Peyer's patch (tissue), 4 donors: ENCODE results near the gene HPD. TPM values are rescaled to one million over a fixed set of nuclear protein-coding genes. Genes with fewer than 3 reads are reported as not detected.
A peak's percentile ranks its signal among the peaks of the same experiment; 100 is the strongest.

Experiments
- DNase-seq, 3 donors: peaks; one replicate each; pipeline ENCODE4 v3.0.0-alpha.2; 2017 to 2019
- H3K27ac ChIP-seq, 4 donors: fragments of 200-600 bp; sonication (generic); one replicate each; pipeline ENCODE4 v1.5.1; 2016 to 2019
- H3K27me3 ChIP-seq, 2 donors: fragments of 200-600 bp; sonication (generic); one replicate each; pipeline ENCODE4 v1.5.1; 2019
- H3K36me3 ChIP-seq, 3 donors: fragments of 200-600 bp; sonication (generic); one replicate each; pipeline ENCODE4 v1.5.1; 2016 to 2019
- H3K4me1 ChIP-seq, 4 donors: fragments of 200-600 bp; sonication (generic); one replicate each; pipeline ENCODE4 v1.5.1; 2016 to 2019
- H3K4me3 ChIP-seq, 4 donors: fragments of 200-600 bp; sonication (generic); 1 replicate in 3 of 4; 2 replicates in 1 of 4; pipeline ENCODE4 v1.5.1; 2016 to 2019; ENCODE audit warnings: mild to moderate bottlenecking in 1 of 4
- H3K9me3 ChIP-seq, 4 donors: fragments of 200-600 bp; sonication (generic); one replicate each; pipeline ENCODE4 v1.5.1; 2016 to 2019; ENCODE audit warnings: mild to moderate bottlenecking in 1 of 4
- POLR2A ChIP-seq, 2 donors: fragments of 450-650 bp; IDR thresholded peaks; one replicate each; pipeline ENCODE4 v1.5.1; 2017; ENCODE audit warnings: antibody characterized with exemption in 2 of 2, mild to moderate bottlenecking in 2 of 2, moderate library complexity in 2 of 2
- total RNA-seq, 4 donors: library from RNA; depleted of rRNA; stranded (reverse); fragments of >200 nt; gene quantifications; one replicate each; pipeline ENCODE4 v1.1.0, GENCODE V29; 2016
- TF ChIP-seq, protein P1 (sequence below), 6 experiments: fragments of 450-650 bp in 4 of 6; fragments of 200-600 bp in 2 of 6; sonication (generic) in 1 of 6; IDR thresholded peaks; one replicate each; pipeline ENCODE4 v1.5.1; 2017 to 2019; ENCODE audit warnings: antibody characterized with exemption in 6 of 6, mild to moderate bottlenecking in 3 of 6, moderate library complexity in 1 of 6

The HPD gene
- total RNA-seq, 4 donors from 2014 or later, result not detected

- H3K36me3 ChIP-seq, result peaks cover 0 to 29% (median 0%) of the 10 kb centered on the region in 3 donors
- peak in 2 of 3 donors; percentile 49 to 58 for DNase-seq
- H3K4me3 ChIP-seq, result peak overlapping the region; percentile 82 to 93 (median 88)
- peak overlapping the region; percentile 100 for H3K27ac ChIP-seq
- H3K9me3 ChIP-seq, result no peaks in the 10 kb centered on the region
- H3K27me3 ChIP-seq, result no peaks in the 10 kb centered on the region
- TF ChIP-seq, protein P1, sequence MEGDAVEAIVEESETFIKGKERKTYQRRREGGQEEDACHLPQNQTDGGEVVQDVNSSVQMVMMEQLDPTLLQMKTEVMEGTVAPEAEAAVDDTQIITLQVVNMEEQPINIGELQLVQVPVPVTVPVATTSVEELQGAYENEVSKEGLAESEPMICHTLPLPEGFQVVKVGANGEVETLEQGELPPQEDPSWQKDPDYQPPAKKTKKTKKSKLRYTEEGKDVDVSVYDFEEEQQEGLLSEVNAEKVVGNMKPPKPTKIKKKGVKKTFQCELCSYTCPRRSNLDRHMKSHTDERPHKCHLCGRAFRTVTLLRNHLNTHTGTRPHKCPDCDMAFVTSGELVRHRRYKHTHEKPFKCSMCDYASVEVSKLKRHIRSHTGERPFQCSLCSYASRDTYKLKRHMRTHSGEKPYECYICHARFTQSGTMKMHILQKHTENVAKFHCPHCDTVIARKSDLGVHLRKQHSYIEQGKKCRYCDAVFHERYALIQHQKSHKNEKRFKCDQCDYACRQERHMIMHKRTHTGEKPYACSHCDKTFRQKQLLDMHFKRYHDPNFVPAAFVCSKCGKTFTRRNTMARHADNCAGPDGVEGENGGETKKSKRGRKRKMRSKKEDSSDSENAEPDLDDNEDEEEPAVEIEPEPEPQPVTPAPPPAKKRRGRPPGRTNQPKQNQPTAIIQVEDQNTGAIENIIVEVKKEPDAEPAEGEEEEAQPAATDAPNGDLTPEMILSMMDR (IDR thresholded peaks at IDR 0.05), result no peak
- TF ChIP-seq POLR2A (IDR thresholded peaks at IDR 0.05), result no peak
- peaks cover 0 to 27% (median 18%) of the 10 kb centered on the region in 4 donors for H3K4me1 ChIP-seq
These were observed 53.3 kb downstream of the HPD start for GRCh38 chr12:121805171-121806008.

GRCh38 chr12:121804417-121805111, 54.1 kb downstream of the HPD start:
- Histone ChIP-seq H3K9me3 (no peaks in the 10 kb centered on the region), H3K4me1 (peaks cover 0 to 24% (median 17%) of the 10 kb centered on the region in 4 donors), H3K27me3 (no peaks in the 10 kb centered on the region), H3K4me3 (peak overlapping the region; percentile 82 to 93 (median 88)), H3K36me3 (peaks cover 0 to 21% (median 0%) of the 10 kb centered on the region in 3 donors), H3K27ac (peak overlapping the region; percentile 100)
- peak; percentile 72 to 82 (median 73) for DNase-seq
- TF ChIP-seq, protein P1 (IDR thresholded peaks at IDR 0.05), result peak in 1 of 6 experiments; percentile 11
- TF ChIP-seq POLR2A (IDR thresholded peaks at IDR 0.05), result peak in 1 of 2 donors; percentile 14

DNA sequence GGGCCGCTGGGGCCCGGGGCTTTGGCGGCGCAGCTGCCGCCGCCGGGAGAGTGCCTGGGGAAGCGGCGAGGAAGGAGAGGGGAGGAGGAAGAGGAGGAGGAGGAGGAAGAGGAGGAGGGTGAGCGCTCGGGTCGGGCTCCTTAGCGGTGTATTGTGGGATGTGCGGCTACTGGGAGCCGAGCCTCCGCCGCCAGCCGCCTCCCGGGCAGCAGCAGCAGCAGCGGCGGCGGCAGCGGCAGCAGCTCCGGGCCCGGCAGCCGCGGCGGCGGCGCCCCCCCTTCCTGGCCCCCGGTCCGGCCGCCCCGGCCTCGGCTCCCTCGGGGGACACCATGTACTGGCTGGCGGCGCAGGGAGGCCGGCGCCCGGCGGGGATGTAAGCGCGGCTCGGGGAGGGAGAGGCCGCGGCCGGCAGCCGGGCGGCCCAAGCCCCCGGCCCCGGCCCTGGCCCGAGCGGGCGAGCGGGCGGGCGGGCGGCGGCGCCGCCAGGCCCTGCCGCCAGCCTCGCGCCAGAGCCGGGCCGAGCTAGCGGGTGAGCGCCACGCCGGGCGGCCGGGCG, 54.7 kb downstream of the HPD start, which contains the start of gene SETD1B:
Gene SETD1B, plus strand, starts transcription at position 149 of the 556 bp plus-strand sequence. CDS start 729 bp downstream, outside the sequence.
- Histone ChIP-seq H3K4me3 (peak within 1 kb of the TSS; percentile 82 to 93 (median 88)), H3K36me3 (peaks cover 0 to 15% (median 0%) of the 10 kb centered on the region in 3 donors), H3K4me1 (peaks cover 0 to 27% (median 20%) of the 10 kb centered on the region in 4 donors), H3K27me3 (no peaks in the 10 kb centered on the region), H3K9me3 (no peaks in the 10 kb centered on the region), H3K27ac (peak within 1 kb of the TSS; percentile 100)
- DNase-seq, result peak in 2 of 3 donors; percentile 74 to 81
- TF ChIP-seq, protein P1 (IDR thresholded peaks at IDR 0.05), result no peak
- peak in 1 of 2 donors; percentile 50 for TF ChIP-seq POLR2A (IDR thresholded peaks at IDR 0.05)

DNA sequence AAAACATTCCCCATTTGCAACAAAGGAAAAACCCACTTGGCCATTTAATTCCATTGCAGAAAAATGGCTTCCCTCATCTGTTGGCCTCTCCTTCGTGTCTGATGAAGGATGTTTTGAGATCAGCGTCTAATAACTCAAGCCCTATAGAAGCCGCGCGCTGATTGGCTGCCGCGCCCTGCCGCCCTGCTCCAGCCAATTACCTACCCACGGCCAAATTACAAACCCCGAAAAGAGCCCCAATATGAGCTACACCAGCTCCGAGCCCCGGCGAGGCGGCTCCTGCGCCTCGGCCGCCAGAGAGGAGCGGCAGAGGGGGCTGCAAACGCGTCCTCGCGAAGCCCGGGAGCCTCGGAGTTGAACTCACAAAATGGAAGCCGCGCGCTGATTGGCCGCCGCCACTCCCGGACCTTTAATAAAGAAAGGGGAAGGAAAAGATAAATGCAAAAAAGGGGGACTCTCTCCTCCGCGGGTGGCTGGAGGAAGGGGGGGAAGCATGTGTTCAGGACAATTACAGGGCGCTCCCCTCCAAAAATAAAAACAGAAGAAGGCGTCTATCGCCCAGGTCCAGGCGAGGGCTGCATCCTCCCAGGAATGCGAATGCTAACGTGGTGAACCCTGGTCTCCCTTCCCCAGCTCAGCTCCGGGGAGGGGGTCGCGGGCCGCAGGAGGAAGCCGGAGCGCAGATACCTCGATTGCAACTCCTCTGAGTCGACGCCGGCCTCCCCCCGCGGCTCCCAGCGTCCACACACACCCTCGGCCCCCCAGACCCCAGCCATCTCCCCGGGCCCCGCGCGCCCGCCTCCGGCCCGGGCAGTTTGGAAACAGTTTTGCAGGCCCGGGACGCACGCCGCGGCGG, 55.6 kb downstream of the HPD start:
- H3K4me3 ChIP-seq, result peak overlapping the region; percentile 82 to 93 (median 88)
- peak overlapping the region; percentile 100 for H3K27ac ChIP-seq
- TF ChIP-seq POLR2A (IDR thresholded peaks at IDR 0.05), result peak; percentile 98 to 99
- TF ChIP-seq, protein P1 (IDR thresholded peaks at IDR 0.05), result no peak
- H3K9me3 ChIP-seq, result no peaks in the 10 kb centered on the region
- H3K4me1 ChIP-seq, result peaks cover 0 to 36% (median 24%) of the 10 kb centered on the region in 4 donors
- peaks cover 0 to 6% (median 0%) of the 10 kb centered on the region in 3 donors for H3K36me3 ChIP-seq
- H3K27me3 ChIP-seq, result no peaks in the 10 kb centered on the region
- DNase-seq, result peak; percentile 94 to 97 (median 95)
